Measurements from ENCODE around the gene PIK3C2B. TPM values are rescaled to one million over a fixed set of nuclear protein-coding genes. Genes with fewer than 3 reads are reported as not detected.
"Not testable (repeated sequence)": the region's sequence is repeated elsewhere in the genome, so short reads cannot be mapped to it uniquely, and the experiment has no call there.

PIK3C2B gene
- total RNA-seq, 1 donor from 2014 or later: 62.2 TPM

DNA sequence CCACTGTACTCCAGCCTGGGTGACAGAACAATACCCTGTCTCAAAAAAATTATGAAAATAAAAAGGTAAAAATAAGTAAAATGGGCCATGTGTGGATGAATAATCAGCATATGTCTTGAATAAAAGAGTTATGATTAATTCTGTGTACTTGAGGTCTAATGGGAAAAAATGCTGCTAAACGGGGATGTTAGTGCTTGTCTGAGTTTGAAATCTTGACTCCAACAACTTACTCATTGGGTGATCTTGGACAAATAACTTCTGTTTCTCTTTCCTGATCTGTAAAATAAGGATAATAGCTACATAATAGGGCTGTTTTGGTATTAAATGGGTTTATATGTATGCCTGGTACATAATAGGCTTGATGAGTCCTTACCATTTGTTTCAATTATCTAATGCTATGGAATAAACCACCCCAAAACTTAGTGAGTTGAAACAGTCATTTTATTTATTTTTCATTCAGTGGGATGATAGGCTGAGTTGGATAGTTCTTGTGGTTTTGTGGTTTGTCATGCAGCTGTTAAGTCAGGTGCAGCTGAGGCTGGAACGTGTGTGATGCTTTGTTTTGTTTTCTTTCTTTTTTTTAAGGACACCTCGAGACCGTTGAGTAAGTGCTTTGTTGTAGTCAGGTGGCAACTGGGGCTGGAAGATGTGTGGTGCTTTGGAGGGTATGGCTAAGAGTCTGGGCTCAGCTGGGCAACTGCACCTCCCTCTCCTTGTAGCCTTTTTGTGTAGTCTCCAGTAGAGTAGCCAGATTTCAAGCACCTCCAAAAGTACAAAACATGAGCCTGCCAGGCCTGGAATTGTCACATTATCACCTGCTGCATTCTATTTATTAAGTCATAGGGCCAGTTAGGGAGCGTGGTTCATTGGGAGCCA, 26.5 kb upstream of the PIK3C2B start:
- no peak for DNase-seq (ENCODE audit: low spot score, unreplicated experiment)
- Mint-ChIP-seq H3K4me1 (ENCODE audit: low read depth) (peaks cover 14% of the 10 kb centered on the region), H3K36me3 (ENCODE audit: insufficient read depth) (peaks cover 28% of the 10 kb centered on the region), H3K27me3 (no peaks in the 10 kb centered on the region), H3K4me3 (ENCODE audit: low read depth) (no peak overlapping the region), H3K9me3 (ENCODE audit: low read depth) (no peaks in the 10 kb centered on the region), H3K27ac (peak overlapping the region; percentile 33)
- TF ChIP-seq, protein P1, sequence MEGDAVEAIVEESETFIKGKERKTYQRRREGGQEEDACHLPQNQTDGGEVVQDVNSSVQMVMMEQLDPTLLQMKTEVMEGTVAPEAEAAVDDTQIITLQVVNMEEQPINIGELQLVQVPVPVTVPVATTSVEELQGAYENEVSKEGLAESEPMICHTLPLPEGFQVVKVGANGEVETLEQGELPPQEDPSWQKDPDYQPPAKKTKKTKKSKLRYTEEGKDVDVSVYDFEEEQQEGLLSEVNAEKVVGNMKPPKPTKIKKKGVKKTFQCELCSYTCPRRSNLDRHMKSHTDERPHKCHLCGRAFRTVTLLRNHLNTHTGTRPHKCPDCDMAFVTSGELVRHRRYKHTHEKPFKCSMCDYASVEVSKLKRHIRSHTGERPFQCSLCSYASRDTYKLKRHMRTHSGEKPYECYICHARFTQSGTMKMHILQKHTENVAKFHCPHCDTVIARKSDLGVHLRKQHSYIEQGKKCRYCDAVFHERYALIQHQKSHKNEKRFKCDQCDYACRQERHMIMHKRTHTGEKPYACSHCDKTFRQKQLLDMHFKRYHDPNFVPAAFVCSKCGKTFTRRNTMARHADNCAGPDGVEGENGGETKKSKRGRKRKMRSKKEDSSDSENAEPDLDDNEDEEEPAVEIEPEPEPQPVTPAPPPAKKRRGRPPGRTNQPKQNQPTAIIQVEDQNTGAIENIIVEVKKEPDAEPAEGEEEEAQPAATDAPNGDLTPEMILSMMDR (IDR thresholded peaks at IDR 0.05; ENCODE audit: unreplicated experiment): no peak

DNA sequence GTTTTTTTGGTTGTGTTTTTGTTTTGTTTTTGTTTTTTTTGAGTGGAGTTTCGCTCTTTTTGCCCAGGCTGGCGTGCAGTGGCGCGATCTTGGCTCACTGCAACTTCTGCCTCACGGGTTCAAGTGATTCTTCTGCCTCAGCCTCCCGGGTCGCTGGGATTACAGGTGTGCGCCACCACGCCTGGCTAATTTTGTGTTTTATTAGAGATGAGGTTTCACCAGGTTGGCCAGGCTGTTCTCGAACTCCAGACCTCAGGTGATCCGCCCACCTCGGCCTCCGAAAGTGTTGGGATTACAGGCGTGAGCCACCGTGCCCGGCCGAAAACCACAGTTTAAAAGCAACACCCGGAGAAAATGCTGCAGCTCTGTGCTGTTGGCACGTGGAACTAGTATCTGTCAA, 22.8 kb upstream of the PIK3C2B start:
- peaks cover 15% of the 10 kb centered on the region for H3K36me3 Mint-ChIP-seq (ENCODE audit: insufficient read depth)
- not testable (repeated sequence) for H3K4me1 Mint-ChIP-seq (ENCODE audit: low read depth); H3K27me3 Mint-ChIP-seq; DNase-seq (ENCODE audit: low spot score, unreplicated experiment); H3K27ac Mint-ChIP-seq; H3K4me3 Mint-ChIP-seq (ENCODE audit: low read depth); H3K9me3 Mint-ChIP-seq (ENCODE audit: low read depth)

DNA sequence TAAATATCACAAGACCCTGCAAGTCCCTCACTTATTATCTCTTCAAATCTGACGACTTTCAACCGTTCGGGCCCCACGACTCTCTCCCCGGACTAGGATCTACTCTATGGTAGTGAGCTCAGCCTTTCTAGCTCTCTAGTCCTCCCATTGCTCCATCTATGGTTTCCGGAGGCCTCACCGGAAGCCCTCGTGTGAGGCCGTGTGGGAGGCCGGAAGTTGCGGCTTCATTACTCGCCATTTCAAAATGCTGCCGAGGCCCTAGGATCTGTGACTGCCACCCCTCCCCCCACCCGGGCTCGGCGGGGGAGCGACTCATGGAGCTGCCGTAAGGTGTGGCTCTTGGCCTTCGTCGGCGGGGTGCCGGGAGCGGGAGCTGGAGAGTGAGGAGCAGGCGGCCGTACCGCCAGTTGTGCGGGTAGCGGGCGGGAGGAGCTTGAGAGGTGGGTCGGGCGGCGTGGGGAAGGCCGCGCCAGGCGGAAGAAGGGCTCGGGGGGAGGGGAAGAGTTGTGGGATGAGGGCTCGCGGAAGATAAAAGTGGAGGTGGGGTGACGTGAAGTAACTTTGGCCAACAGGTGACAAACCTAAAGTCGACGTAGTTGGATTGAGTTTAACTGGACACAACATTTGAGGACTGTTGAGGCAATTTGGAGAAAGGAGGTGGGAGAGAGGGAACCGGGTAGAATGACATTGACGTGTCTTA, 21.7 kb upstream of the PIK3C2B start, which contains the start of gene MDM4:
TSS of gene MDM4 (plus strand) at position 227 of the 700 bp plus-strand sequence. CDS start 9,113 bp downstream, outside the sequence.
- Mint-ChIP-seq H3K4me3 (ENCODE audit: low read depth) (no peak within 1 kb of the TSS), H3K9me3 (ENCODE audit: low read depth) (no peaks in the 10 kb centered on the region), H3K27ac (no peak within 1 kb of the TSS)

DNA sequence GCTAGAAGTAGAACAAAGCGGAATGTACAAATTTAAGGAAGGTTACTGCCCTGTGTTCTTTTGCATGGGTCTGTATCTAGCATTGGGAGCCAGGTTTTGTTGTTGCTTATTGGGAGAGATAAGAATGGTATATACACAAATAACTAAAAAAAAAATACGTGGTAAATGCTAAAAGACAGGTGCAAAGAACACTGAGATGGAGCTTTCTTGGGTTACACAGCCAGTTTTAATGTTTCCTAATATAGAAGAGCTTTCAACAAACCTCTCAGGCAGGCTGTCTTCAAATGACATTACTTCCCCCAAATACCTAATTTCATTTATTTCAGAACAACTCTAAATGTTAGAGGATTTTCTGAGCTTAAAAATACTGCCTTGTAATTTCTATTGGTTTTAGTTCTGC, 20.2 kb upstream of the PIK3C2B start:
- Mint-ChIP-seq H3K4me3 (ENCODE audit: low read depth) (no peak overlapping the region), H3K9me3 (ENCODE audit: low read depth) (no peaks in the 10 kb centered on the region), H3K27me3 (no peaks in the 10 kb centered on the region), H3K36me3 (ENCODE audit: insufficient read depth) (peaks cover 6% of the 10 kb centered on the region), H3K27ac (no peak overlapping the region), H3K4me1 (ENCODE audit: low read depth) (peaks cover 3% of the 10 kb centered on the region)
- TF ChIP-seq, protein P1 (IDR thresholded peaks at IDR 0.05; ENCODE audit: unreplicated experiment): no peak
- DNase-seq (ENCODE audit: low spot score, unreplicated experiment): no peak

More for the DNA sequence above, 21.7 kb upstream of the PIK3C2B start, which contains the start of gene MDM4:
- peak; percentile 81 for DNase-seq (ENCODE audit: low spot score, unreplicated experiment)
- Mint-ChIP-seq H3K27me3 (no peaks in the 10 kb centered on the region), H3K4me1 (ENCODE audit: low read depth) (peaks cover 7% of the 10 kb centered on the region), H3K36me3 (ENCODE audit: insufficient read depth) (peaks cover 12% of the 10 kb centered on the region)
- TF ChIP-seq, protein P1 (IDR thresholded peaks at IDR 0.05; ENCODE audit: unreplicated experiment): no peak

DNA sequence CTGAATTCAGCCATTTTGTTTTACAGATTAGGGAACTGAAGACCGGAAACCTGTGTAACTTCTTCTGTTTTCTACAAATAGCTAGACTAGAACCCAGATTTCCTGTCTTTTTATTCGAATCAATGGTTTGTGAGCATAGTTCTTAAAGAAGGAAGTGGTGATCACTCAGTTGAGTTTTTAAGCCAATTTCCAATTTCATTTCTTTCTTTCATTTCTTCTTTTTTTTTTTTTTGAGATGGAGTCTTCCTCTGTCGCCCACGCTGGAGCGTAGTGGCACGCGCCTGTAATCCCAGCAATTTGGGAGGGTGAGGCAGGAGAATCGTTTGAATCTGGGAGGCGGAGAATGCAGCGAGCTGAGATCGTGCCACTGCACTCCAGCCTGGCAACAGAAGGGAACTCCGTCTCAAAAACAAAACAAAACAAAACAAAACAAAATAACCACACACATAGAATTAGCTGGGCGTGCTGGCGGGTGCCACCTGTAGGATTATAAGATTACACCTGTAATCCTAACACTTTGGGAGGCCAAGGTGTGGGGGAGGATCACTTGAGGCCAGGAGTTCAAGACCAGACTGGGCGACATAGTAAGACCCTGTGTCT, 18.6 kb upstream of the PIK3C2B start:
- no peak for DNase-seq (ENCODE audit: low spot score, unreplicated experiment)
- Mint-ChIP-seq H3K9me3 (ENCODE audit: low read depth) (no peaks in the 10 kb centered on the region), H3K4me3 (ENCODE audit: low read depth) (no peak overlapping the region), H3K4me1 (ENCODE audit: low read depth) (peaks cover 2% of the 10 kb centered on the region), H3K27ac (no peak overlapping the region), H3K36me3 (ENCODE audit: insufficient read depth) (peaks cover 3% of the 10 kb centered on the region), H3K27me3 (no peaks in the 10 kb centered on the region)
- TF ChIP-seq, protein P1 (IDR thresholded peaks at IDR 0.05; ENCODE audit: unreplicated experiment): no peak

Measured in progenitor cell of endocrine pancreas (in vitro differentiated cells).